Endothelial cell (in vitro differentiated cells): ENCODE measurements around the gene ZNF221. TPM values are rescaled to one million over a fixed set of nuclear protein-coding genes. Genes with fewer than 3 reads are reported as not detected.

Experiments
- total RNA-seq: library from RNA; stranded (reverse); fragmentation: NEBNext Ultra II Directional; extraction: Animal tissue kit (Norgen Biotek cat#: 25700); gene quantifications from one replicate; pipeline ENCODE4 v1.2.1, GENCODE V29; 2021; ENCODE audit not compliant: unreplicated experiment

ZNF221 gene
- total RNA-seq, 1 donor from 2014 or later: 7.3 TPM

Other genes starting within 250 kb of the ZNF221 start
- gene IRGC, start 235.2 kb upstream of the ZNF221 start, total RNA-seq: not detected
- 38.8 TPM for gene SMG9, start 196.3 kb upstream of the ZNF221 start, total RNA-seq
- 0.28 TPM for gene KCNN4, start 170.3 kb upstream of the ZNF221 start, total RNA-seq
- gene LYPD5, start 148.8 kb upstream of the ZNF221 start, total RNA-seq: not detected
- 9.3 TPM for gene ZNF283, start 123.9 kb upstream of the ZNF221 start, total RNA-seq
- gene ZNF404, start 67.3 kb upstream of the ZNF221 start, total RNA-seq: 3.7 TPM
- 19.4 TPM for gene ZNF45, start 15.9 kb upstream of the ZNF221 start, total RNA-seq
- 10.9 TPM for gene ZNF155, start 33.0 kb downstream of the ZNF221 start, total RNA-seq
- 5.6 TPM for gene ZNF230, start 51.7 kb downstream of the ZNF221 start, total RNA-seq
- 6.5 TPM for gene ZNF222, start 74.2 kb downstream of the ZNF221 start, total RNA-seq
- gene ZNF223, start 100.8 kb downstream of the ZNF221 start, total RNA-seq: 10.9 TPM
- 4.0 TPM for gene ZNF284, start 120.9 kb downstream of the ZNF221 start, total RNA-seq
- gene ZNF224, start 143.1 kb downstream of the ZNF221 start, total RNA-seq: 36.0 TPM
- gene ZNF225, start 162.2 kb downstream of the ZNF221 start, total RNA-seq: 7.1 TPM
- 17.8 TPM for gene ZNF234, start 190.3 kb downstream of the ZNF221 start, total RNA-seq
- gene ZNF226, start 213.9 kb downstream of the ZNF221 start, total RNA-seq: 23.2 TPM